ENCODE measurements around the gene CNGB1. TPM values are rescaled to one million over a fixed set of nuclear protein-coding genes. Genes with fewer than 3 reads are reported as not detected.
"Not testable (repeated sequence)": the region's sequence is repeated elsewhere in the genome, so short reads cannot be mapped to it uniquely, and the experiment has no call there.

The CNGB1 gene
- total RNA-seq, 1 donor from 2014 or later, result 0.19 TPM

DNA sequence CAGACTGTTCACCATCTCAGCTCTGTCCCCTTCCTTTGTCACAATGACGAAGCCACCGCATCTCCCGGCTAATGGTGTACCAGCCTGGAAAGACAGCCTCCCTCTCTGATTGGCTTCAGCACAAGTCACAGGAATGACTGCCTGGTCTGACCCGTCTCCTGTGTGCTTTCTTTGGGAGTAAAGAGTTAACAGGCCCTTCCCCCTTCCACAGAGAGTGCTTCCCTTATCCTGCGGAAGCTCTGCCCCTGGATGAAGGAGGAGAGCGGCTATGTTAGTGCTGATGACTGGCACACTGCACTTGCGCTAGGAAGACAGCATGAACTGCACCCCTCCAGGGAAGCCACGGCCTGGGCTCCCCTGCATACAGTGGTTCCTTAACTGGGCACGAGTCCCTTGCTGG lies 41.6 kb upstream of the CNGB1 start:
- no peaks in the 10 kb centered on the region for H3K9me3 Mint-ChIP-seq
- DNase-seq (ENCODE audit: extremely low spot score, unreplicated experiment), result no peak
- no peaks in the 10 kb centered on the region for H3K27me3 Mint-ChIP-seq
- H3K27ac Mint-ChIP-seq, result no peak overlapping the region
- peaks cover 9% of the 10 kb centered on the region for H3K4me1 Mint-ChIP-seq (ENCODE audit: unreplicated experiment)
- H3K36me3 Mint-ChIP-seq, result peaks cover 15% of the 10 kb centered on the region
- no peak overlapping the region for H3K4me3 Mint-ChIP-seq
- TF ChIP-seq, protein P1, sequence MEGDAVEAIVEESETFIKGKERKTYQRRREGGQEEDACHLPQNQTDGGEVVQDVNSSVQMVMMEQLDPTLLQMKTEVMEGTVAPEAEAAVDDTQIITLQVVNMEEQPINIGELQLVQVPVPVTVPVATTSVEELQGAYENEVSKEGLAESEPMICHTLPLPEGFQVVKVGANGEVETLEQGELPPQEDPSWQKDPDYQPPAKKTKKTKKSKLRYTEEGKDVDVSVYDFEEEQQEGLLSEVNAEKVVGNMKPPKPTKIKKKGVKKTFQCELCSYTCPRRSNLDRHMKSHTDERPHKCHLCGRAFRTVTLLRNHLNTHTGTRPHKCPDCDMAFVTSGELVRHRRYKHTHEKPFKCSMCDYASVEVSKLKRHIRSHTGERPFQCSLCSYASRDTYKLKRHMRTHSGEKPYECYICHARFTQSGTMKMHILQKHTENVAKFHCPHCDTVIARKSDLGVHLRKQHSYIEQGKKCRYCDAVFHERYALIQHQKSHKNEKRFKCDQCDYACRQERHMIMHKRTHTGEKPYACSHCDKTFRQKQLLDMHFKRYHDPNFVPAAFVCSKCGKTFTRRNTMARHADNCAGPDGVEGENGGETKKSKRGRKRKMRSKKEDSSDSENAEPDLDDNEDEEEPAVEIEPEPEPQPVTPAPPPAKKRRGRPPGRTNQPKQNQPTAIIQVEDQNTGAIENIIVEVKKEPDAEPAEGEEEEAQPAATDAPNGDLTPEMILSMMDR (conservative IDR thresholded peaks at IDR 0.05), result no peak

DNA sequence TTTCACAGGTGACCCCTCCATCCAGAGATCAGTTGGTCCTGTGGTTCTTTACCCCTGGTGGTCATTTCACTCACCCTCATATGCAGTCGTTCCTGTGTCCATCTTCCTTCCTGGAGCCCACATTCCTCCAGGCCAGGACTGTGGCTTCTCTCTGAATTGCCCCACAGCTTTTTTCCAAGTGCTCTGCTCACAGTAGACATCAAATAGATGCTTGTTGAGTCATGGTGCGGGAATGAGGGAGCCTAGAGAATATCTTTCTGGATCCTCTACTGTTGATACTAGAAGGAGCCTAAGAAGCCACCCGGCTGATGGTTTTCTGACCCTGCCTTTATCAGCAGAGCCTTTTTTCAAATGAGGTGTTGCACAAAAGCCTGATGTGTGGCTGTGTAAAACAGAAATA lies 40.7 kb upstream of the CNGB1 start:
- peaks cover 21% of the 10 kb centered on the region for H3K36me3 Mint-ChIP-seq
- no peak overlapping the region for H3K27ac Mint-ChIP-seq
- DNase-seq (ENCODE audit: extremely low spot score, unreplicated experiment), result no peak
- peaks cover 9% of the 10 kb centered on the region for H3K4me1 Mint-ChIP-seq (ENCODE audit: unreplicated experiment)
- H3K9me3 Mint-ChIP-seq, result no peaks in the 10 kb centered on the region
- TF ChIP-seq, protein P1 (conservative IDR thresholded peaks at IDR 0.05), result no peak
- no peak overlapping the region for H3K4me3 Mint-ChIP-seq
- no peaks in the 10 kb centered on the region for H3K27me3 Mint-ChIP-seq

DNA sequence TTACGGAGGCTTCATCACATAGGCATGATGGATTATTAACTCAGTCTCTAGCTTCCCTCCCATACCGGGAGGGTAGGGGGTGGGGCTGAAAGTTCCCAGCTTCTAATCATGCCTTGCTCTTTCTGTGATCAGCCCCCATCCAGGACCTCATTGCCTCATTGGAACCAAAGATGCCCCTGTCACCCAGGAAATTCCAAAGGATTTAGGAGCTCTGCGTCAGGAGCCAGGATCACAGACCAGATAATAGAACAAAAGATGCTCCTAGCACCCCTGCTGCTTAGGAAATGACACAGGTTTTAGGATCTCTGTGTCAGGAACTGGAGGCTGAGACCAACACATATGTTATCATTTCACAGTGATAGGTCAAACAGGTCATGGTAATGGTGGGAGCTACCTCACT lies 40.0 kb upstream of the CNGB1 start:
- Mint-ChIP-seq H3K27me3 (no peaks in the 10 kb centered on the region), H3K27ac (no peak overlapping the region), H3K4me1 (ENCODE audit: unreplicated experiment) (peaks cover 9% of the 10 kb centered on the region), H3K4me3 (no peak overlapping the region), H3K9me3 (no peaks in the 10 kb centered on the region), H3K36me3 (peaks cover 21% of the 10 kb centered on the region)
- no peak for DNase-seq (ENCODE audit: extremely low spot score, unreplicated experiment)
- TF ChIP-seq, protein P1 (conservative IDR thresholded peaks at IDR 0.05), result no peak

DNA sequence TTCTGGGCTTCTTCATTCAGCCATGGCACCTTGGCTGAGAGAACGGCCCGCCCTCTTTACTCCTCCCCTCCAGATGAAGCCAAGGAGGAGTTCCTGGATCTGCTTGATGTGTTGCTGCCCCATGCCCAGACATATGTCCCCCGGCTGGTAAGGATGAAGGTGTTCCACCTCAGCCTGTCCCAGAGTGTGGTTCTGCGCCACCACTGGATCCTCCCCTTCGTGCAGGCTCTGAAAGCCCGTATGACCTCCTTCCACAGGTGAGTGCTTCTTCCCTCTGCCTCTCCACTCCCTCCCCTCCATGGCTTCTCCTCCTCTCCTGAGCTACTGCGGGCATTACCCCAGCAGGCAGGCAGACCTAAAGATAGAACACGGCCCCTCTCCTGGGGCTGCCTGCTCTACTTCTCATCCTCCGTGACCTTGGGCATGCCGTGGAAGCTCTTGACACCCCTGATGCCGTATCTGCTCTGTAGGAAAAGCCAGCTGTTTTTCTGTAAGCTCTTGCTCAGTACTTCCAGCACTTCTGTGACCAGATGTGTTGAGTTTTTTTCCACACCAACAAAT lies 39.0 kb upstream of the CNGB1 start:
- Mint-ChIP-seq H3K27ac (no peak overlapping the region), H3K27me3 (no peaks in the 10 kb centered on the region), H3K4me3 (no peak overlapping the region), H3K4me1 (ENCODE audit: unreplicated experiment) (peaks cover 9% of the 10 kb centered on the region), H3K36me3 (peaks cover 21% of the 10 kb centered on the region), H3K9me3 (no peaks in the 10 kb centered on the region)
- TF ChIP-seq, protein P1 (conservative IDR thresholded peaks at IDR 0.05), result no peak
- DNase-seq (ENCODE audit: extremely low spot score, unreplicated experiment), result no peak

DNA sequence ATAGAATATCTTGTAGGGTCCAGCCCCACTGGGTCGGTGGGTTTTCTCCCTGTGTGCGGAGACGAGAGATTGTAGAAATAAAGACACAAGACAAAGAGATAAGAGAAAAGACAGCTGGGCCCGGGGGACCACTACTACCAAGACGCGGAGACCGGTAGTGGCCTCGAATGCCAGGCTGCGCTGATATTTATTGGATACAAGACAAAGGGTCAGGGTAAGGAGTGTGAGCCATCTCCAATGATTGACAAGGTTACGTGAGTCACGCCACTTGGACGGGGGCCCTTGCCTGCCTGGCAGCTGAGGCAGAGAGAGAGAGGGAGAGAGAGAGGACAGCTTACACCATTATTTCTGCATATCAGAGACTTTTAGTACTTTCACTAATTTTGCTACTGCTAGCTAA lies 33.8 kb upstream of the CNGB1 start:
- not testable (repeated sequence) for H3K27me3 Mint-ChIP-seq; H3K4me1 Mint-ChIP-seq (ENCODE audit: unreplicated experiment); H3K27ac Mint-ChIP-seq; H3K4me3 Mint-ChIP-seq; H3K9me3 Mint-ChIP-seq; DNase-seq (ENCODE audit: extremely low spot score, unreplicated experiment)
- H3K36me3 Mint-ChIP-seq, result peaks cover 16% of the 10 kb centered on the region

DNA sequence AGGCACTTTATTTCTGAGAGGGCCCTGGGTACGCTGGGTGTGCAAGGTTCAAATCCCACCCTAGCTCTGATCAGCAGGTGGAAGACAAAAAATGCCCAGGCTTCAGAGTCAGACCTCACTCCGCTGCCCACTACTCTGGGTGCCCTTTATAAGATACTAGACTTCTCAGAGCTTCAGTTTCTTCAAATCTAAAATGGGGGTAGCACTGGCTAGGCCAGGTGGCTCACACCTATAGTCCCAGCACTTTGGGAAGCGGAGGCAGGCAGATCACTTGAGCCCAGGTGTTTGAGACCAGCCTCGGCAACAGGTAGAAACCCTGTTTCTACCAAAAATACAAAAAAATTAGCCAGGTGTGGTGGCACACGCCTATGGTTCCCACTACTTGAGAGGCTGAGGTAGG lies 32.0 kb upstream of the CNGB1 start:
- TF ChIP-seq, protein P1 (conservative IDR thresholded peaks at IDR 0.05), result no peak
- Mint-ChIP-seq H3K4me3 (peak overlapping the region; percentile 39), H3K27ac (no peak overlapping the region), H3K9me3 (no peaks in the 10 kb centered on the region), H3K4me1 (ENCODE audit: unreplicated experiment) (peaks cover 14% of the 10 kb centered on the region), H3K36me3 (peaks cover 10% of the 10 kb centered on the region), H3K27me3 (no peaks in the 10 kb centered on the region)
- DNase-seq (ENCODE audit: extremely low spot score, unreplicated experiment), result no peak

All from type B pancreatic cell (in vitro differentiated cells).